Right lobe of liver (tissue), 4 donors: ENCODE measurements around the gene CCT8L2.
"Not testable (repeated sequence)": the region's sequence is repeated elsewhere in the genome, so short reads cannot be mapped to it uniquely, and the experiment has no call there.

ENCODE experiments used
- CTCF ChIP-seq, 4 donors: fragments of 200-600 bp in 3 of 4; fragments of 450-650 bp in 1 of 4; IDR thresholded peaks; one replicate each; pipeline versions ENCODE4 v1.5.1 to v1.8.0; 2016 to 2022; ENCODE audit warnings: antibody characterized with exemption in 4 of 4, mild to moderate bottlenecking in 2 of 4
- POLR2A ChIP-seq: fragments of 450-650 bp; IDR thresholded peaks from one replicate; pipeline ENCODE4 v1.6.1; 2017; ENCODE audit warnings: antibody characterized with exemption, mild to moderate bottlenecking
- donor health status: DM: no; HTN: no; CAD: no.
- donor health status: DM: no; HTN: no; CAD: no.
- donor health status: DM: no; HTN: yes; CAD: no.

- TF ChIP-seq CTCF (IDR thresholded peaks at IDR 0.05); POLR2A: not testable (repeated sequence)
These were observed 27.6 kb downstream of the CCT8L2 start for GRCh38 chr22:16564837-16565584.
